SHP77 treated with DMSO at 0.1 percent for 48 hours (cell line): Measurements from ENCODE around the gene MTHFD1L.
"Not testable (repeated sequence)": the region's sequence is repeated elsewhere in the genome, so short reads cannot be mapped to it uniquely, and the experiment has no call there.

ENCODE experiments used
- DNase-seq: peaks from one replicate; lab custom pipeline; 2025; lab: John Stamatoyannopoulos, UW

Gene MTHFD1L

GRCh38 chr6:151069641-151070040, 204.1 kb downstream of the MTHFD1L start:
- DNase-seq = no peak

- no peak for DNase-seq
Observed at GRCh38 chr6:151070631-151071051, 205.1 kb downstream of the MTHFD1L start.

- no peak for DNase-seq
Observed at GRCh38 chr6:151071295-151071694, 205.8 kb downstream of the MTHFD1L start.

- no peak for DNase-seq
Observed at GRCh38 chr6:151073146-151073545, 207.6 kb downstream of the MTHFD1L start.

GRCh38 chr6:151073701-151074100, 208.2 kb downstream of the MTHFD1L start:
- DNase-seq = no peak

GRCh38 chr6:151075005-151075404, 209.5 kb downstream of the MTHFD1L start:
- DNase-seq = no peak

- DNase-seq = no peak
Observed at GRCh38 chr6:151075527-151075926, 210.0 kb downstream of the MTHFD1L start.

GRCh38 chr6:151075930-151076555, 210.5 kb downstream of the MTHFD1L start:
- DNase-seq = no peak

- no peak for DNase-seq
Observed at GRCh38 chr6:151078655-151079054, 213.2 kb downstream of the MTHFD1L start.

- no peak for DNase-seq
Observed at GRCh38 chr6:151081656-151082055, 216.2 kb downstream of the MTHFD1L start.

GRCh38 chr6:151082079-151082478, 216.6 kb downstream of the MTHFD1L start:
- DNase-seq = no peak

GRCh38 chr6:151084275-151084674, 218.8 kb downstream of the MTHFD1L start:
- DNase-seq = no peak

GRCh38 chr6:151087055-151087454, 221.6 kb downstream of the MTHFD1L start:
- DNase-seq = not testable (repeated sequence)

GRCh38 chr6:151087861-151088598, 222.5 kb downstream of the MTHFD1L start:
- DNase-seq = no peak

- no peak for DNase-seq
Observed at GRCh38 chr6:151088599-151088935, 223.1 kb downstream of the MTHFD1L start.

GRCh38 chr6:151088963-151089362, 223.5 kb downstream of the MTHFD1L start:
- no peak for DNase-seq

GRCh38 chr6:151089978-151090377, 224.5 kb downstream of the MTHFD1L start:
- DNase-seq = no peak

- no peak for DNase-seq
Observed at GRCh38 chr6:151091571-151091970, 226.1 kb downstream of the MTHFD1L start.

- no peak for DNase-seq
Observed at GRCh38 chr6:151092591-151092990, 227.1 kb downstream of the MTHFD1L start.

GRCh38 chr6:151093706-151094105, 228.2 kb downstream of the MTHFD1L start:
- no peak for DNase-seq

GRCh38 chr6:151095538-151096254, 230.2 kb downstream of the MTHFD1L start:
- DNase-seq = no peak

- DNase-seq = no peak
Observed at GRCh38 chr6:151096255-151096612, 230.7 kb downstream of the MTHFD1L start.
